NCI-H2227 treated with DMSO at 0.1 percent for 48 hours (cell line): ENCODE data around the gene STIM2.
A peak's percentile ranks its signal among the peaks of the same experiment; 100 is the strongest.

Experiments used
- DNase-seq: peaks from one replicate; lab custom pipeline; 2025; lab: John Stamatoyannopoulos, UW

Gene STIM2

DNA sequence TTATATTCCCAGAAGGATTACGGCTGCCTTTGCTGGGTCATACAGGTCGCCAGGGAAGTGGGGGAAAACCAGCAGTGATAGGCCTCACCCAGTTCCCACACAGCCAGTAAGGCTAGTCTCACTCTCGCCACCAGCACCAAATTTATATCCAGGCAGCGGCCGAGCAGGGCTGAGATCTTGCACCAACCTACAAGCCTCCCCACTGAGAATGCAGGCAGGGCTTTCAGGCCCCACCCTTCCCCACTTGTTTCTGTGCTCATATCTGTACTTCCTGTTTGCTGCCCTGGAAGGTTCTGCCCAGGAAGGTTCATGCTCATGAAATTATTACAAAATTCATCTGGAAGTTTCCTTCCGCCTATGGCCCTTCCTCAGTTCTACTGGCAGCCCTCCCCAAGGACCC, 179.7 kb downstream of the STIM2 start:
- no peak for DNase-seq

- DNase-seq = no peak
These were observed 181.8 kb downstream of the STIM2 start for GRCh38 chr4:27042411-27042810.

GRCh38 chr4:27043200-27043599, 182.6 kb downstream of the STIM2 start:
- DNase-seq = no peak

- DNase-seq = no peak
These were observed 186.2 kb downstream of the STIM2 start for GRCh38 chr4:27046851-27047250.

- peak; percentile 16 for DNase-seq
These were observed 188.0 kb downstream of the STIM2 start for GRCh38 chr4:27048429-27049238.

- DNase-seq = no peak
These were observed 188.7 kb downstream of the STIM2 start for GRCh38 chr4:27049239-27049829.

DNA sequence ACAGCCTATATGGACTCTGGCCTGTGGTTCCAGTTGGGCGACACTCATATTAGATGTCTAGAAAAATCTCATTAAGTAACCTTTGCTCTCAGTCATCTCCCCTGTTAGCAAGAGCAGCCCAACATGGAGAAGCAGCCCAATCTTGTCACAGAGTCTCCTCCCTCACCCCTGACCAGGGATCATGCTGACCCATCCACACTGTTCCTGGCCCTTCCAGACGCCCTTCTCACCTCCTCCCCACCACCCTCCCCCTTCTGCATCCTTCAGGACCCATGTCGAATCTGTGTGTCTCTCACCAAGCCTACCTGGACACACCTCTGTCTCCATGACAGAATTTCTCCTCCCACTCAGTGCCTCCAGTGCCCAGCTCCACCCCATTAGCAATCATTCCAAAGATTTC, 190.1 kb downstream of the STIM2 start:
- DNase-seq = no peak

- no peak for DNase-seq
These were observed 194.7 kb downstream of the STIM2 start for GRCh38 chr4:27055221-27055760.

DNA sequence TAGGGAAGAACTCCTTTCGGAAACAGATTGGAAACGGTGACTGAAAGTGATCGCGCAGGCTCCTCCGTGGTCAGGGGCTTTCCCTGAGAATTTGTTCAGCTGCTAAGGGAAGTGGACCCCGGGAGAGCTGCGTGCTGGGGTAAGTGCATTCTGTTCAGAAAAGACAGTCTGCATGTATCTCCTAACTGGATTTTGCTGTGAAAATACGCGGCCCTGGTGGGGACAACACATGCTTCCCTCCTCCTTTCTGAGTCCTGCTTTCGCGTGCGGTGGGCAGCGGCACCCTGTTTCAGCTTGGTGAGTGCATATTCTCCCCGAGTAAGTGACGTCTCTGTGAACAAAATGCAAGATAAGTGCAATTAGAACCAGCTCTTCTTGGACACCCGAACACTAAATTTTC, 195.6 kb downstream of the STIM2 start:
- no peak for DNase-seq

- no peak for DNase-seq
These were observed 196.4 kb downstream of the STIM2 start for GRCh38 chr4:27057053-27057452.

GRCh38 chr4:27057662-27058061, 197.0 kb downstream of the STIM2 start:
- DNase-seq = no peak

GRCh38 chr4:27058819-27059406, 198.3 kb downstream of the STIM2 start:
- no peak for DNase-seq

DNA sequence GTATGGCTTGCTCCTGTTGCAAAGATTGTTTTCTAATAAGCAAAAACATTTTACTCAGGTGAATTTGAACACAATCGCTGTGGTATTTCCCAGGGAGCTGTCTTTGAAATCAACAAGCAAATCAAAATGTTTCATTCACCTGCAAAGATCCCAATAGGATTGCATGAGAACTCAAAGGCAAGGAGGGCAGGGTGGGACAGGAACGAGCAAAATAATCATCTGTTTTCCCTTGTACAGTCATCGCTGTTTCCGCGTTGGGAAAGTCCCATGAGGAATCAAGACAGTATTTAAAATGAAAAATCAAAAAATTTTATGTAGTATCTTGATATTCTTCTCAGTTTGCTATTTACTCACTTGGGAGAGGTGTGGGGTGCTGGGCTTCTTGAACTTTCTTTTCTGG, 198.8 kb downstream of the STIM2 start:
- no peak for DNase-seq

DNA sequence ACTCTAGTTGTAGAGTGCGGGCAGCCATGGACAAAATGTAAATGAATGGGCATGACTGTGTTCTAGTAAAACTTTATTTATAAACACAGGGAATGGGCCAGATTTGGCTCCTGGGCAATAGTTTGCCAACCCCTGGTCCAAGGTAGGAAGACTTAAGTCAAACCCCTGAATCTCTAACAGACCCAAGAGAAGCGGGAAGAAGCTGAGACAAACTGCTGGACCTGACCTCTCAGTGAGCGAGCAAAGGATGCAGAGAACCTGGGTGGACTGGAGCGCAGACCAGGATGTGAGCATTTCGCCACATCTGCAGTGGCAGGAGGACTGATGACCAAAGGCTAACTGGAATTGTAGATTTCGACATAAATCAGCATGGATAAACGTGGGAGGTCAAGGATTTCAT, 201.6 kb downstream of the STIM2 start:
- DNase-seq = no peak

GRCh38 chr4:27066591-27066990, 205.9 kb downstream of the STIM2 start:
- DNase-seq = no peak

- no peak for DNase-seq
These were observed 207.7 kb downstream of the STIM2 start for GRCh38 chr4:27068151-27068867.
